Measurements from ENCODE around the gene EMILIN3.

DNA sequence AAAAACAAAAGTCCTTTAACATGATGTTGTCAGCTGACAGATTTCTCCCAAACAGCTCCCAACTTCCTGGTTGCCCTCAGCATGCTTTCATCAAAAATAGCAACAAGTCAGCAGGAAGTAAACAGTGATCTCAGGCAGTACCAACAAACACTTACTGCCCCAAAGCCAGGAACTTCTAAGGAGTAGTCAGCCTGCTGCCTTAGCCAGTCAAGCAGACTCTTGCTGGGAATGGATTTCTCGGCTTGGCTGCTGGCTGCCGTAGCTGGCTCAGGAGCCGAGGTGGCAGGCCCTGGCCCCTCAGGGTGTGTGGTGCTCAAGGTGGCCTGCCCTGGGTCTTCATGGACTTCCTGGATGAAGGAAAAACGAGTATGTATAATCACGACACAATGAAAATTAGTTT lies 46.6 kb upstream of the EMILIN3 start:
- TF ChIP-seq EZH2 (IDR thresholded peaks at IDR 0.05; ENCODE audit: insufficient read depth, poor library complexity, severe bottlenecking): no peak
- no peak for TF ChIP-seq EZH2phosphoT487 (IDR thresholded peaks at IDR 0.05; ENCODE audit: insufficient read depth, low read depth)
